IMR-90 (cell line): ENCODE data around the gene L3MBTL4.
"Not testable (repeated sequence)": the region's sequence is repeated elsewhere in the genome, so short reads cannot be mapped to it uniquely, and the experiment has no call there.

Experiments
- BHLHE40 ChIP-seq: fragments of 150-350 bp; IDR thresholded peaks from 2 replicates; pipeline ENCODE4 v1.6.1; 2016; ENCODE audit warnings: mild to moderate bottlenecking, low read depth, low read length
- CEBPB ChIP-seq: IDR thresholded peaks from 2 replicates; pipeline ENCODE4 v1.6.1; 2012; ENCODE audit warnings: low read depth, low read length, improper control_type of control experiment
- ELK1 ChIP-seq: fragments of 150-350 bp; IDR thresholded peaks from 2 replicates; pipeline ENCODE4 v1.6.1; 2016; ENCODE audit warnings: low read depth, mild to moderate bottlenecking, low read length, moderate library complexity, borderline replicate concordance
- MAFK ChIP-seq: IDR thresholded peaks from 2 replicates; pipeline ENCODE4 v1.6.1; 2012; ENCODE audit warnings: low read depth, low read length, improper control_type of control experiment
- MAZ ChIP-seq: IDR thresholded peaks from 2 replicates; pipeline ENCODE4 v1.6.1; 2012; ENCODE audit warnings: low read depth, mild to moderate bottlenecking, low read length, improper control_type of control experiment, moderate library complexity, borderline replicate concordance
- MXI1 ChIP-seq: IDR thresholded peaks from 2 replicates; pipeline ENCODE4 v1.6.1; 2012; ENCODE audit warnings: low read depth, mild to moderate bottlenecking, low read length, moderate library complexity, borderline replicate concordance
- POLR2A ChIP-seq: IDR thresholded peaks from 2 replicates; pipeline ENCODE4 v1.6.1; 2012; ENCODE audit warnings: mild to moderate bottlenecking, low read depth, low read length
- RAD21 ChIP-seq: IDR thresholded peaks from 2 replicates; pipeline ENCODE4 v1.6.1; 2012; ENCODE audit warnings: low read length, improper control_type of control experiment
- RFX5 ChIP-seq: IDR thresholded peaks from 2 replicates; pipeline ENCODE4 v1.8.0; 2012; ENCODE audit warnings: low read depth, mild to moderate bottlenecking, low read length, moderate library complexity
- SMC3 ChIP-seq: fragments of 150-350 bp; IDR thresholded peaks from 2 replicates; pipeline ENCODE4 v1.6.1; 2016; ENCODE audit warnings: low read depth, mild to moderate bottlenecking, antibody characterized with exemption, low read length, moderate library complexity
- USF2 ChIP-seq: fragments of 150-350 bp; IDR thresholded peaks from 2 replicates; pipeline ENCODE4 v1.6.1; 2017; ENCODE audit warnings: mild to moderate bottlenecking, antibody characterized with exemption, low read length, low read depth
- TF ChIP-seq, protein P1 (sequence below): conservative IDR thresholded peaks from 2 replicates; pipeline ENCODE4 v1.5.1; 2012; ENCODE audit warnings: mild to moderate bottlenecking, low read depth, low read length, improper control_type of control experiment

DNA sequence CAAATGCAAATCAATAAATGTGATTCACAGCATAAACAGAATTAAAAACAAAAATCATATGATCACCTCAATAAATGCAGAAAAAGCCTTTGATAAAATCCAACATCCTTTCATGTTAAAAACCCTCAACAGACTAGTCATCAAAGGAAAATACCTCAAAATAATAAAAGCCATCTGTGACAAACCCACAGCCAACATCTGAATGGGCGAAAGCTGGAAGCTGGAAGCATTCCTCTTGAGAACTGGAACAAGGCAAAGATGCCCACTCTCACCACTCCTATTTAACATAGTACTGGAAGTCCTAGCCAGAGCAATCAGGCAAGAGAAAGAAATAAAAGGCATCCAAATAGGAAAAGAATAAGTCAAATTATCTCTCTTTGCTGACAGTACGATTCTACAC is 367.1 kb downstream of the L3MBTL4 start:
- TF ChIP-seq, protein P1, sequence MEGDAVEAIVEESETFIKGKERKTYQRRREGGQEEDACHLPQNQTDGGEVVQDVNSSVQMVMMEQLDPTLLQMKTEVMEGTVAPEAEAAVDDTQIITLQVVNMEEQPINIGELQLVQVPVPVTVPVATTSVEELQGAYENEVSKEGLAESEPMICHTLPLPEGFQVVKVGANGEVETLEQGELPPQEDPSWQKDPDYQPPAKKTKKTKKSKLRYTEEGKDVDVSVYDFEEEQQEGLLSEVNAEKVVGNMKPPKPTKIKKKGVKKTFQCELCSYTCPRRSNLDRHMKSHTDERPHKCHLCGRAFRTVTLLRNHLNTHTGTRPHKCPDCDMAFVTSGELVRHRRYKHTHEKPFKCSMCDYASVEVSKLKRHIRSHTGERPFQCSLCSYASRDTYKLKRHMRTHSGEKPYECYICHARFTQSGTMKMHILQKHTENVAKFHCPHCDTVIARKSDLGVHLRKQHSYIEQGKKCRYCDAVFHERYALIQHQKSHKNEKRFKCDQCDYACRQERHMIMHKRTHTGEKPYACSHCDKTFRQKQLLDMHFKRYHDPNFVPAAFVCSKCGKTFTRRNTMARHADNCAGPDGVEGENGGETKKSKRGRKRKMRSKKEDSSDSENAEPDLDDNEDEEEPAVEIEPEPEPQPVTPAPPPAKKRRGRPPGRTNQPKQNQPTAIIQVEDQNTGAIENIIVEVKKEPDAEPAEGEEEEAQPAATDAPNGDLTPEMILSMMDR, result not testable (repeated sequence)
- not testable (repeated sequence) for TF ChIP-seq POLR2A, RAD21, BHLHE40, RFX5, ELK1, MAFK, USF2, CEBPB, SMC3, MXI1, MAZ
